HG03064 (cell line): ENCODE measurements around the gene ATAT1.

Experiments
- ATAC-seq: cut with Tn5 transposase; IDR thresholded peaks from one replicate; pipeline ENCODE4 v1.9.1; 2021; ENCODE audit warnings: low read depth; ENCODE audit not compliant: unreplicated experiment

Gene ATAT1

DNA sequence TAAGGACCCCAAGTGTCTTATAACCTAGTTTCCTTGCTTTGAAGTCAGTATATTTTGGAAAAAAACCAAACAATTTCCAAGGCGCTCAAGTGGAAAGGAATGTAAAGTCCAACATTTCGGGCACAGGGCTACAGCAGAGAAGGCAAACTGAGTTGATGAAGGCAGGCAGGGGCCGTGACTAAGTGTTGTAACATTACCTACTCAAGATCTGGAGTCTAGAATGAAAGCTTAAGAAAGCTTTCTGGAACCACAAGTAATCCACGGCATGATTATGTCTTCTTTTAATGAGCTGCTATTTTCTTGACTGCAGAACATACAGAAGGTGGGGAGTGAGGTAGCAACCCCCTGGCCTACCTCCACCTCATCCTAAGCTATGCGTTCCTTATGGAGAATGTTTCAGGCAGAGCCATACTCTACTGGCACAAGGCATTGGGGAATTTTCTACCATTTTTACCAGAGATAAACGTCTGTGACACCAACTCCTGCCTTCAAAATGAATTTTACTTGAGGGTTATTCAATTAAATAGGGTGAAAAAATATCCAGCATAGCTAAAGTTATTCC lies 13.9 kb upstream of the ATAT1 start:
- no peak for ATAC-seq

DNA sequence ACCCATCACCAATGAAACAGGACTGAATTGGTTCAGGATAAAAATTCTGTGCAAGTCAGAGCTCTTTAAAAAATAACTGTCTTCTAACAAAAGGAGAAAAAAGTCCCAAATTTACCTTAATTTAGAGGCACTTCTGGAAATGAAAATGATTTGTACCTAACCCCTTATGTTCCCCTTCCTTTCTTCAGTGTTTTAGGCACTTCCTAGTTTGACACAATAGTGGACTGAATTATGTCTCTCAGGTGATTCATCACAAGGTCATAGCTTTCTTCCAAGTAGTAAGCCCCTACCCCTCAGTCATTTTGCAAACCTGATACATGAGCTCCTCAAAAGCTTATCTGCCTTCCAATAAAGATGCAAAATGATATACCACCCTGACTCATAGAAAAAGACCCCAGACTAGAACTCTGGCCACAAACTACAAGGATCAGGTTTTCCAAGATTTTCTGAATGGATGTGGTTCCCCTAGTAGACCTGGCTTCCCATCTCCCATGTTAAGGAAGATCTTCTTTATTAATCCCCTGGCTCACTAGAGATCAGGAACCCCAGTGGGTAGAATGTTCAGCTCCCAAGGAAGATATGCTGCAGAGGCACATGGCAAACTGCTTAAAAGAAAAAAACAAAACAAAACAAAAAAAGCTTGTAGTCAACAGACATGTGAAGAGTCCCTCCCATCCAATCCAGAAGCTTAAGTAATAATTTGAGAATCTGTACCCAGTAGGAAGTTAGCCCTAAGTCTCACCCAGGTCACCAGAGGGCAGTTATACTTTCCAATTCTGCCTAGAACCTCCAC lies 13.2 kb upstream of the ATAT1 start:
- ATAC-seq, result no peak

DNA sequence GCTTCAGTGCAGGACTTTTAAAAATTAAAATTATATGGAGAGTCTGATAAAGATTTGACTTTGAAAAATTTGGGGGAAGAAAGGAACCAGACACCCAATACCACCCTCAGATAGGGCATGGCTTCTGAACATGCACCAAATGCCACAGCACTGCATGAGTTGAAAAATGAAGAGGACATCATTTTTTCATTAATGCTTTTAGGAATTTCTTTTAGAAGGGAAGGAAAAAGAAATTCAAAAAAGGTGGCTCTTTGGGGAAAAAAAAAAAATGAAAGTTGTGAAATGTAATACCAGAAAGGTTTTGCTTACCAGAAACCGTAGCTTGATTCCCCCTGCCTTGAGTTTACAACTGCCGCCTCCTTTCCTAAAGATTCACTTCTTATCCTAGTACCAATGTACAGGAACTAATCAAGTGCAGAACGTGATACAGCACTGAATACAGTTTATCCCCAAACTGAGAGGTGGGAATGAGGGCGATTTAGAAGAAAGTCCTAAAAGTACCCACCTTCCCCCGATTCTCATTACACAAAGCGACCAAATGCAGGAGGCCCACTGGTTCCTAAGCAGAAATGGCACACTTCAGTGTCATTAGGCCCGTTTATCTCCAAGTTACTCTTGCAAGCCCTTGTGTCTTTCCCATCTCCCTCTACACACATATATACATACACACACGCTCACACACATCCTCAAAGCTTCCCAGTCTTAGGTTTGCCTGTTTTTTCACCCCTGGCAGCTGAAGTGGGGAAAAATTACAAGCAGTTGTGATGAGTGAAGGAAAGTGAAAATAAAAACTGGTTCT lies 12.4 kb upstream of the ATAT1 start:
- ATAC-seq, result no peak

DNA sequence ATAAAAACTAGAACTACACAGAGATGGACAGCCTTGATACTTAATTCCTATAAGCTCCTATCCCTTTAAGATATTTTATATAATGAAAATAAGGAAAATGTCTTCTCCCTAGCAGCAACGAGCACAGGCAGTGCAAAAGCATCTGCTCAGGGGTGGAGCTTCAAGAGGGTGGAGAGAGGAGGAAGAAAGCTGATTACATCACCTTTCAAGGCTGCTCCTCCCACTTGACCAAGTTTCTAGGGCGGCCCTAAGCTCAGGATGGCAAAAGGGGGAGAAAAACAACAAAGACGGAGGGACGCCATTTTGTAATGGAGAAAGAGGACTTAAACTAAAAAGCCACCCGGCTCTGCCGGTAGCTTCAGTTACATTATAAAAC lies 11.8 kb upstream of the ATAT1 start:
- no peak for ATAC-seq

DNA sequence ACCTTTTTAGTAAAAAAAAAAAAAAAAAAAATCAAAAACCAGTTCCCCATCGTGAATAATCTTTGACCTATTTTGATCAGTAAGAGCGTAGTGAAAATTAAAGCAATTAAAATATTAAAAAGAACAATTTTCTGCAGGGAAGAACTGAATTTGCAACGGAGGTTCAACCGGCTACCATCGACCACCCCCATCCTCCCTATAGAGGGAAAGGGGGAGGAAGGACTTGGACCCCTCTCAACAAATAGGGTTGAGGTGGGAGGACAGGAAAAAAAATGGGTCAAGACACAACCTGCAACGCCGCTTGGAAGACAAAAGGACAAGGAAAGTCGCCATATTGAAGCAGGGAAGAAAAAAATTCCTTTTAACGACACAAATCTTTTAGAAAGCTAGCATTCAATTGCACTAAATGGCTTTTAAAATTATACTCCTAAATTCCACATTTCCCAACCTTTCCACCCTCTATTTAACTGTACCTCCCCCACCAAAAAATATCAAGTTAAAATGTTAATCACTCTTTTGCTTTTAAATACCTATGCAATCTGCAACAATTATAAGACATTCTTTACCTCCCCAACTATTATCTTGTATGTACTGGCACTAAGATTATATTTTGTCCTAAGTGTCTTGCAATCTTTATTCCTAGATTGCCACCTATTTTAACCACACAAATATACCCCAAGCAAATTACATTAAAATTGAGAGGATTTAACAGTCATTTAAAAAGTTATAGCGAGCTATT lies 11.3 kb upstream of the ATAT1 start:
- no peak for ATAC-seq

DNA sequence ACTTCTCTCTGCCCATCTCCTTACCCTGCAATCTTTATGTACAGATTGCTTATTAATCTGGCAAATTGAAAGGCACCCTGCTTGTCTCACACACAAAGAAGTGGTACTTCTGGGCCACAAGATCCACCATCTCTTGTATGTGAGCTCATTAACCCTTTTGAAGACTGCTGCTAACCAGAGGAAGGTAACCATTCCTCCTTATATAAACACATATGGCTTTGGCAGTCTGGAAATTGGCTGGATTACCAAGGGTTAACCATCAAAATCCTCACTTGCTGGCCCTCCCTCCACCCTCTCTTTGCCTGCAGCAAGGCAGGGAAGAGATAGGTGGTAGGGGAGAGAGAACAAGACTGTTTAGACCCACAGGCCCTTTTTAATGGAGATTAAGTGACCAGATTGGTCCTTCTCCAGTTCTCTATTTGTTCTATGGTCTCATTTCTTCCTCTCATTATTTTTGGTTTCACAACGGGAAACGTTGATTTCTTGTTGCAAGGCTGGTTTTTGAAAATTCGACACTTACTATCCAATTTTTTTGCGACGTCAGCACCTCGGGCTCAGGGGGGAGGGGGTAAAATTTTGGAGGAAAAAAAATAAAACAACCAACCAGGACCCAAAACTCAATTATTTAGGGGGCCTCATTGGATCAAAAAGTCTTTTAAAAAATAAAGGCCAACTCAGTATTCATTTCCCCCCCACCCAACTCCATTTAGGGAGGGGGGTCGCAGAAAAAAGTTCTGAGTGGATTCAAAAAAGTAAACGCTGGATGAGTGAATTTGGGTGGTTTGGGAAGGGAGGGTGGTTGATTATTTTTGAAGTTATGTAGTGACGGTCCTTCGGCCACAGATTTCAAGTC lies 10.5 kb upstream of the ATAT1 start:
- ATAC-seq, result no peak

DNA sequence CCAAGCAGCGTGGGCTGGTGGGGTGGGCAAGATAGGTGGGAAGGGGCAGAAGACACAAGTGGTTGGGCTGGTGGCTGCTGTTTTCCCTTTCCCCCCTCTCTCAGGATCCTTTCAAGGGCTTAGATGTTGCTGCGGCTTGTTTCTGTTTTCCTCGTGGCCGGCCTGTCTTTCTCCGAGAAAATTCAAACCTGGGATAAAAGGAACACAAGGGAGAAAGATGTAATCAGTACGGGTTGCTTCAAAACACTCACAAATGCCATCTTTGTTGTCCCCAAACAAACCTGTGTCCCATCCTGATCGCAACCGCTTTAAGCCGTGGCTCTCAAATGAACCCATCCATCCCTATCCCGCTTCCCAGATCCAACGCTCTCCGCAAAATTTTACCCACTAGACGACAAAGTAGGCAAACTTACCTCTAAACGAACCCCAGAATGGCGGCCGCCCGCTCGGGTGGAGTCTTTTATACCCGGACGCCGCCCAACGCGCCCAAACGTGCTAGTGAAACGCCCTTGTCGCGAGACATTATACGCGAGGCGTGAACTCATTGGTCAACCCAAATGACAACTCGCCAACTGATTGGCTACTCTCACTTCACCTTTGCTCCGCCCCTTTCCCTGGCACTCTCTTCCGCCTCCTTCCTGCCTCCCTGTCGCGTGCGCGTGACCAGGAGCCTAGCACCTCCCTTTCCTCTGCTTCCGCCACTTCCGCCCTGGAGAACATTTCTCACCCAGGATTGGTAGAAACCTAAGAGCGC lies 9.7 kb upstream of the ATAT1 start, which contains the start of gene PPP1R10:
Gene PPP1R10, minus strand, starts transcription at position 433 of the 754 bp plus-strand sequence. CDS start 7,299 bp downstream, outside the sequence.
- ATAC-seq, result peak; percentile 69

DNA sequence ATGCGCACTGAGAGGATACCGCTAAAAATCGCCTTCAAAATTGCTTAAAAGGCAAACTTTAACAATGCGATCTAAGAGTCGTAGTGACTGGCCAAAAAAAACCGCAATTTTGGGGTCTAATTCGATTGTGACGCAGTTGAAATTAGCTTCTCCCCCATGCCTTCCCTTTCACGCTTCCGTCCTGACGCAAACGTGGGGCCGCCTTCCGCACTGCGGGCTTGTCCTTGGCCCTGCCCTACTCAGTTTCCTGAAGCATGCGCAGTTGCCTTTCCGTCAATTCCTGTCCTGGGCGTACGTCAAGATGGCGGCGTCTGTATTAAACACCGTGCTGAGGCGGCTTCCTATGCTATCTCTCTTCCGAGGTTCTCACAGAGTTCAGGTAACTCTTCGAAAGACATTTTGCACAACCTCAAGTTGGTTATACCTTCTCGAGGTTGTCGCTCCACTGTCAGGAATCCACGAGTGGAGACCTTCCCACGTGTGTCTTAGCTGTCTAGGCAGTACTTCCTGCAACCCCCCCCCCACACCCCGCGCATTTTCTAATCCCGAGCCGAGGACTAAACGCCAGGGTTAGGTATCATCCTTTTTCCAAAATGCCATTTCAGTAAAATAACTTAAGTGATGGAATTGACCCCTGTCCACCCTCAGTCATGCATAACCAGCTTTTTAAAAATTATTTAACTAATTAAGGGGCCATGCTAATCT lies 9.0 kb upstream of the ATAT1 start, which contains the start of gene MRPS18B:
Gene MRPS18B, plus strand, starts transcription at position 276 of the 705 bp plus-strand sequence. Its CDS starts 26 bp downstream, at position 302.
- peak; percentile 61 for ATAC-seq

DNA sequence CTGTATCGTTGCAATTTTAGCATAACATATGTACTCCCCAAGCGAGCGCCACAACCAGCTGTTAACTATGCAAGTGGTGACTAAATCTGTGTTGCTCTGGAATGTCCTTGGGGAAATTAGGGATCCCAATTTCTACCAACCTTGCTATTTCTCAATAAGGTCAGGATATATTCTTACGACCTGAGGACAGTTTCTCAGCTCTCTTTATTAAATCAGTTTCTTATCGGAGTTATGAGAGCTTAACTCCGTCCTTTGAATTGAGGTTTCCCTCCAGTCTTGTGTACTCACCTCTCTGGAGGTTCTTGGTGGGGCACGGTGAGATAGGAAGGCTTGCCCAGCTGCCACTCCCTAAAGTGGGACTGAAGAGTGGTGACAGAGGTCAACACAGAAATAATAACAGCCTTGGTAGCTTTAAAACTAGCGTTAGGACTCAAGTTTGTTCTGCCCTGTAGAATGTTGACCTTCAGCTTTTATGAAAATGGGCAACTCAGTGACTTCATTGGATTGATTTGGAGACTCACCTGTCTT lies 8.3 kb upstream of the ATAT1 start:
- no peak for ATAC-seq

DNA sequence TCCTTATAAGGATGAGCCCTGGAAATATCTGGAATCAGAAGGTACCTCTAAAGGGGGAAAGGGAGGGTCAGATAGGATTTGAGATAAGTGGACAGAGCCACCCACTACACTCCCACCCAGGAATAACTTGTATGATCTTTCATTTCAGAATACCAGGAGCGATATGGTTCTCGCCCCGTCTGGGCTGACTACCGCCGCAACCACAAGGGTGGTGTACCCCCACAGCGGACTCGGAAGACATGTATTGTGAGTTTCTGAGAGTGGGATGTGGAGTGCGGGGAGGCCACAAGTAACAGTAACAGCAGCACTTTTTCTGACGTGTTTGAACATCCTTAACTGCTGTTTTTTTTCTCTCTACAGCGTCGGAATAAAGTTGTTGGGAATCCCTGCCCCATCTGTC lies 7.1 kb upstream of the ATAT1 start:
- no peak for ATAC-seq

DNA sequence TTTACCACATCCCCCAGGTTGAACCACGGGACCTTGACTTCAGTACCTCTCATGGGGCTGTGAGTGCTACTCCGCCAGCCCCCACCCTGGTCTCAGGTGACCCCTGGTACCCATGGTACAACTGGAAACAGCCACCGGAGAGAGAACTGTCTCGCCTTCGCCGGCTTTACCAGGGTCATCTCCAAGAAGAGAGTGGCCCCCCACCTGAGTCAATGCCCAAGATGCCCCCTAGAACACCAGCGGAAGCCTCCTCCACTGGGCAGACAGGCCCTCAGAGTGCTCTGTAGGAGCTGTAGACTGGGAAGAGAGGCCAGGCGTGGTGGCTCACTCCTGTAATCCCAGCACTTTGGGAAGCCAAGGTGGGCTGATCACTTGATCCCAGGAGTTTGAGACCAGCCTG lies 1.2 kb upstream of the ATAT1 start:
- ATAC-seq, result no peak

DNA sequence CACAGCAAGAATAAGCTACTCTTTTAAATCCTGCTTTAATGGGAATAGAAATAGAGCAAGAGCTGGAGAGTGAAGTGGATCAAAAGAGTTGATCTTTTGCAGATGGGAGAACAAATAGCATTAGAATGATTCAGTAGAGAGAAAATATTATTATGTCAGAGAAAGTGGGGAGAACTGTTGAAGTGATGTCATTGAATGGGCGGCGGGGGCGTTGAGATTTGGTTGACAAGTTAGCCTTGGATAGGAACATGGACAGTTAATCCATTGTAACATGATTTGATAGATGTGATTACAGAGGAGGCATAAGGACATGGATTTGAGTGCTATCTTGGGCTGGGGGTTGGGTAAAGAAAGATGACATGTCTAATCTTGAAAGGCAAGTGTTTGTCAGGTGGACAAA lies 9.2 kb downstream of the ATAT1 start:
- no peak for ATAC-seq

DNA sequence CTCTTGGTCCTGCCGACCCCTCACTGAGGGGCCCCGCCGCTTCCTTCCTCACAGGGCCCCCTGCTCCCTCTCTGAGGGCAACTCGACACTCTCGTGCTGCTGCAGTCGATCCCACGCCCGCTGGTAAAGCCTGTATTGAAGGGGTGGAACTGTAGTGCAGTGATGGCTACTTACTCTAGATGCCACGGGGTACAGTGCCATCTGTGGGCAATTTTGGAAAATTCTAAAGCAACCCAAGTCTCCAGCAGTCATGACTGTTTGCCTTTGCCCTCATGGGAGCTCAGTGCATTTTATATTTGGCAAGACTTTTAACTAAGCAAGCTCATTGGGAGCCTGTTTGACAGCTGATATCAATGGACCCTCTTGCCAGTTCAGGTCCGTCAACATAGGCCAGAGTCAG lies 13.8 kb downstream of the ATAT1 start:
- no peak for ATAC-seq

DNA sequence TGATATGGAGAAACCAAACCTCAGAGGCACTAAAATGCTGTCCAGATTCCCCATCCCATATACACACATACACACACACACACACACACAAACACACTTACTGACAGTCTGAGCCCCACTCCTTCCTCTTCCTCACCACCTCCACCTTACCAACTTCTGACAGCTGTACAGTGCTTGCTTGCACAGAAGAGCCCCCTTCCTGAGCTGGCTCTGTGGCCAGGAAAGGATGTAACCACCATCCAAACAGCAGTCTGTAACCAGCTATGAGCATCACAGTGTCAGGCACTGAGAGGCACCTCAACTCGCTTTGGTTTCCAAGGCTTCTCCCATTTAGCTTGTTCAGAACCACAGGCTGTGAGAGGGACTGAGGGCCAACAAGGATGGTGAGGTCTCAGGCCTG lies 14.4 kb downstream of the ATAT1 start:
- ATAC-seq, result no peak

DNA sequence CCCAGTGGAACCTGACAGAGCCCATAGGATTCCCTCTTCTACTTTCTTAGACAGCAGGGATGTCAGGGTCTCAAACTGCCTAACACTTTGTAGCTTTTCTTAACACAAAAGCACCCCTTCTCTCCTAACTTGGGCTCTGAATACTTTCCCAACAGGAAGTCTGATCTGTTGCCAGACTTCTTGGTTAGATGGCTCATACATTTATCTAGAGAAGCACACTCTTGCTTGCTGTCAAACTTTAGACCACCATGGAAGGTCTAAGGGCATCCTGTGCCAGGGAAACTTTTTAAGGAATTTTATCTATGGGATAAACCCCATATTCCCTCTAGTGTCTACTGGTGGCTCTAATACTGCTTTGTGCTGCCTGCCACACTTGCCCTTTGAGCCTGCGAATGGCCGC lies 17.0 kb downstream of the ATAT1 start:
- ATAC-seq, result no peak

DNA sequence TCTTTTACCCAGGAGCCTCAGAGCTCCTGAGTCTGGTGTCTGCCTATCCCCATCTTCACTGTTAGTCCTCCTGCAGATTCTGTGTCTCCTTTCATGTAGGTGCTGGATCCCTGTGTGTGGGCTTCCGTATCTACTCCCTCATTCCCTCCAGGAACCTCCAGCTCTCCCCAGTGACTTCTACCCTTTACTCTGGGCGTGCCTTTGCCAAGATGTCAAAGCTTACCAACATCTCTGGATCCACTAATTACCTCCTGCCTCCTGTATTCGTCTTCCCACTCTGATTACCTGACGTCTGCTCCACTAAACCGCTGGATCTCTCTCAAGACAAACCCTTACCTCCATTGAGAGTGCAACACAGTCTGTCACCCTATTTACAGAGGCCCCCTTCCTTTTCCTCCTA lies 18.1 kb downstream of the ATAT1 start:
- no peak for ATAC-seq

DNA sequence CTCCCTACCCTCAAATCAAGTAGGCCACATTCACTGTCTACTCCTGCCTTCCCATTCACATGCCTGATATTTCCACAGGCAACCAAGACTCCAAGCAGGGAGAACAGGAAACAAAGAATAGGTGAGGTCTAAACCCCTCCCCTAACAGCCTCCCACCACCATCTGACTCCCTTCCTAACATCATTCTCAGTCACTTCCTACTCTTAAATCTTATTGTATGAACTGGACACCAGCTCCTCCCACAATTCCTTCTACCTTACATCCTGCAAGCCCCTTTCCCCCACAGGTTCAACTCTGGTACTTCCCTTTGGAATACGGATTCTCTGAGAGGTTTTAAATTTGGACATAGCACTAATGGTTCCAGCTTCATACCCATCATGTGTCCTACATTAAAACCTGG lies 19.3 kb downstream of the ATAT1 start:
- ATAC-seq, result no peak
